HG02759 (cell line): ENCODE data around the gene SPATA12.

Experiments used
- ATAC-seq: cut with Tn5 transposase; IDR thresholded peaks from one replicate; pipeline ENCODE4 v1.9.1; 2021; ENCODE audit warnings: mild to moderate bottlenecking, moderate library complexity; ENCODE audit not compliant: unreplicated experiment

Gene SPATA12

GRCh38 chr3:57048728-57049127 is 11.7 kb upstream of the SPATA12 start:
- no peak for ATAC-seq

GRCh38 chr3:57052662-57053061 is 7.8 kb upstream of the SPATA12 start:
- no peak for ATAC-seq

- ATAC-seq: no peak
Measured at GRCh38 chr3:57053122-57053521, 7.3 kb upstream of the SPATA12 start.

- ATAC-seq: no peak
Measured at GRCh38 chr3:57057351-57057750, 3.1 kb upstream of the SPATA12 start.

GRCh38 chr3:57059411-57059810 is 1.1 kb upstream of the SPATA12 start:
- ATAC-seq: no peak

GRCh38 chr3:57061556-57061955 is 1.1 kb downstream of the SPATA12 start:
- ATAC-seq: no peak

- no peak for ATAC-seq
Measured at GRCh38 chr3:57062101-57062631, 1.7 kb downstream of the SPATA12 start.

- no peak for ATAC-seq
Measured at GRCh38 chr3:57063032-57063431, 2.6 kb downstream of the SPATA12 start.

- no peak for ATAC-seq
Measured at GRCh38 chr3:57064001-57064400, 3.5 kb downstream of the SPATA12 start.

- ATAC-seq: no peak
Measured at GRCh38 chr3:57064572-57064971, 4.1 kb downstream of the SPATA12 start.

- no peak for ATAC-seq
Measured at GRCh38 chr3:57065588-57065987, 5.1 kb downstream of the SPATA12 start.

- ATAC-seq: no peak
Measured at GRCh38 chr3:57066471-57066870, 6.0 kb downstream of the SPATA12 start.

- ATAC-seq: peak; percentile 99
Measured at GRCh38 chr3:57068437-57069089, 8.1 kb downstream of the SPATA12 start.

GRCh38 chr3:57069503-57069902 is 9.0 kb downstream of the SPATA12 start:
- ATAC-seq: no peak

GRCh38 chr3:57073628-57074027 is 13.2 kb downstream of the SPATA12 start:
- no peak for ATAC-seq

GRCh38 chr3:57074135-57074534 is 13.7 kb downstream of the SPATA12 start:
- no peak for ATAC-seq

GRCh38 chr3:57076422-57076951 is 16.0 kb downstream of the SPATA12 start:
- no peak for ATAC-seq

- ATAC-seq: no peak
Measured at GRCh38 chr3:57077630-57078343, 17.3 kb downstream of the SPATA12 start.

- ATAC-seq: no peak
Measured at GRCh38 chr3:57078344-57078634, 17.8 kb downstream of the SPATA12 start.

GRCh38 chr3:57078635-57079473 is 18.4 kb downstream of the SPATA12 start:
- no peak for ATAC-seq

- no peak for ATAC-seq
Measured at GRCh38 chr3:57079474-57079831, 19.0 kb downstream of the SPATA12 start.

- no peak for ATAC-seq
Measured at GRCh38 chr3:57080171-57080570, 19.7 kb downstream of the SPATA12 start.
